Endodermal cell (in vitro differentiated cells): Measurements from ENCODE around the gene TPGS2. TPM values are rescaled to one million over a fixed set of nuclear protein-coding genes. Genes with fewer than 3 reads are reported as not detected.

Experiments
- DNase-seq: peaks from one replicate; pipeline ENCODE4 v3.0.0-alpha.2; 2017
- H3K27ac ChIP-seq: 2 replicates; pipeline ENCODE4 v1.5.1; 2013; ENCODE audit warnings: mild to moderate bottlenecking, low read depth, low read length, moderate library complexity
- H3K27me3 ChIP-seq: 2 replicates; pipeline ENCODE4 v1.6.1; 2013; ENCODE audit warnings: mild to moderate bottlenecking, low read length, moderate library complexity; ENCODE audit not compliant: insufficient read depth, control insufficient read depth, poor library complexity, severe bottlenecking
- H3K36me3 ChIP-seq: 2 replicates; pipeline ENCODE4 v1.7.0; 2013; ENCODE audit warnings: mild to moderate bottlenecking, low read length, moderate library complexity; ENCODE audit not compliant: control insufficient read depth, insufficient read depth
- H3K4me1 ChIP-seq: one replicate; pipeline ENCODE4 v1.7.0; 2013; ENCODE audit warnings: low read length; ENCODE audit not compliant: control insufficient read depth, insufficient read depth
- H3K4me3 ChIP-seq: 2 replicates; pipeline ENCODE4 v1.5.1; 2013; ENCODE audit warnings: mild to moderate bottlenecking, low read length, moderate library complexity
- H3K9ac ChIP-seq: 2 replicates; pipeline ENCODE4 v1.6.1; 2013; ENCODE audit warnings: mild to moderate bottlenecking, low read length, moderate library complexity; ENCODE audit not compliant: poor library complexity, severe bottlenecking; ENCODE audit errors: extremely low read depth
- H3K9me3 ChIP-seq: 2 replicates; pipeline ENCODE4 v1.6.1; 2013; ENCODE audit warnings: mild to moderate bottlenecking, low read length, moderate library complexity; ENCODE audit not compliant: control insufficient read depth
- H3K27ac Mint-ChIP-seq: 2 replicates; pipeline ENCODE4 v1.8.0; 2020; ENCODE audit warnings: mixed read lengths
- H3K27me3 Mint-ChIP-seq: 2 replicates; pipeline ENCODE4 v1.8.0; 2021; ENCODE audit warnings: mild to moderate bottlenecking, mixed read lengths; ENCODE audit not compliant: insufficient read depth
- H3K36me3 Mint-ChIP-seq: 2 replicates; pipeline ENCODE4 v1.8.0; 2020; ENCODE audit warnings: low read depth, mixed read lengths
- H3K4me1 Mint-ChIP-seq: 2 replicates; pipeline ENCODE4 v1.8.0; 2020; ENCODE audit warnings: mixed read lengths
- H3K4me3 Mint-ChIP-seq: 2 replicates; pipeline ENCODE4 v1.8.0; 2020; ENCODE audit warnings: mild to moderate bottlenecking, moderate library complexity, mixed read lengths
- H3K9me3 Mint-ChIP-seq: 2 replicates; pipeline ENCODE4 v1.8.0; 2020; ENCODE audit warnings: mild to moderate bottlenecking, mixed read lengths
- WGBS, 2 experiments: methylation state at CpG; one replicate each; pipeline versions ENCODE4 v1.1.5 to v1.1.7; 2013; ENCODE audit warnings: missing lambda C conversion rate in 2 of 2, mixed read lengths in 1 of 2; ENCODE audit not compliant: insufficient coverage in 1 of 2, insufficient read length in 1 of 2; 5-methylcytosine and 5-hydroxymethylcytosine counted together
- total RNA-seq, 2 donors: library from RNA; stranded (reverse); fragmentation: NEBNext Ultra II Directional in 1 of 2; extraction: Animal tissue kit (Norgen Biotek cat#: 25700) in 1 of 2; gene quantifications; 2 replicates in 1 of 2; 3 replicates in 1 of 2; pipeline ENCODE4 v1.2.1, GENCODE V29; 2021
- TF ChIP-seq, protein P1 (sequence below): fragments of 200-600 bp; sonication (generic); conservative IDR thresholded peaks from 2 replicates; pipeline ENCODE4 v1.5.0; 2021; ENCODE audit warnings: antibody characterized with exemption, mild to moderate bottlenecking

TPGS2 gene
- total RNA-seq, 2 donors from 2014 or later: 117 to 128 TPM

DNA sequence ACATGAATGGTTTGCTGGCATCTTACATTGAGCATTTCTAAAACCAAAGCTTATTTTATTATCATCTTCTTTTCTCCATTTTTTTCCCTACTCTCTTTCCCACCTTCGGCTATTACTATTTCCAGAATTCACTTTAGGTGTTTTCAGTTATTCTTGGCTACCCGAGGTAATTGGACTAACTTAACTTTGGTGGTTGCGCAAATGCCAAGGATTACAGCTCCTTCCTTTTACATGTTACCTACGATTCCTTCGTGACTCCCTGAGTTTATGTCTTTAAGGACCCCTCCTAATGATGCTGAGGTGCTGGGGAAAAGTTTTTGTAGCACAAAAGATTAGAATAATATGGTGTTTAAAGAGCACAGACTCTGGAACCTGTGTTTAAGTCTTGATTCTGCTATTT, 14.4 kb upstream of the TPGS2 start:
- no peak overlapping the region for H3K27ac Mint-ChIP-seq
- no peaks in the 10 kb centered on the region for H3K27me3 Mint-ChIP-seq
- H3K9me3 Mint-ChIP-seq: no peaks in the 10 kb centered on the region
- H3K4me3 Mint-ChIP-seq: no peak overlapping the region
- H3K9ac ChIP-seq: no peak overlapping the region
- H3K36me3 ChIP-seq: no peaks in the 10 kb centered on the region
- 95 to 97% methylated on average over 4 to 5 of the region's 5 CpGs for WGBS, 2 experiments
- H3K4me1 ChIP-seq: no peaks in the 10 kb centered on the region
- H3K9me3 ChIP-seq: no peaks in the 10 kb centered on the region
- DNase-seq: no peak
- H3K36me3 Mint-ChIP-seq: peaks cover 4% of the 10 kb centered on the region
- TF ChIP-seq, protein P1, sequence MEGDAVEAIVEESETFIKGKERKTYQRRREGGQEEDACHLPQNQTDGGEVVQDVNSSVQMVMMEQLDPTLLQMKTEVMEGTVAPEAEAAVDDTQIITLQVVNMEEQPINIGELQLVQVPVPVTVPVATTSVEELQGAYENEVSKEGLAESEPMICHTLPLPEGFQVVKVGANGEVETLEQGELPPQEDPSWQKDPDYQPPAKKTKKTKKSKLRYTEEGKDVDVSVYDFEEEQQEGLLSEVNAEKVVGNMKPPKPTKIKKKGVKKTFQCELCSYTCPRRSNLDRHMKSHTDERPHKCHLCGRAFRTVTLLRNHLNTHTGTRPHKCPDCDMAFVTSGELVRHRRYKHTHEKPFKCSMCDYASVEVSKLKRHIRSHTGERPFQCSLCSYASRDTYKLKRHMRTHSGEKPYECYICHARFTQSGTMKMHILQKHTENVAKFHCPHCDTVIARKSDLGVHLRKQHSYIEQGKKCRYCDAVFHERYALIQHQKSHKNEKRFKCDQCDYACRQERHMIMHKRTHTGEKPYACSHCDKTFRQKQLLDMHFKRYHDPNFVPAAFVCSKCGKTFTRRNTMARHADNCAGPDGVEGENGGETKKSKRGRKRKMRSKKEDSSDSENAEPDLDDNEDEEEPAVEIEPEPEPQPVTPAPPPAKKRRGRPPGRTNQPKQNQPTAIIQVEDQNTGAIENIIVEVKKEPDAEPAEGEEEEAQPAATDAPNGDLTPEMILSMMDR: no peak
- H3K4me3 ChIP-seq: no peak overlapping the region
- no peaks in the 10 kb centered on the region for H3K4me1 Mint-ChIP-seq
- H3K27ac ChIP-seq: no peak overlapping the region
- H3K27me3 ChIP-seq: no peaks in the 10 kb centered on the region

DNA sequence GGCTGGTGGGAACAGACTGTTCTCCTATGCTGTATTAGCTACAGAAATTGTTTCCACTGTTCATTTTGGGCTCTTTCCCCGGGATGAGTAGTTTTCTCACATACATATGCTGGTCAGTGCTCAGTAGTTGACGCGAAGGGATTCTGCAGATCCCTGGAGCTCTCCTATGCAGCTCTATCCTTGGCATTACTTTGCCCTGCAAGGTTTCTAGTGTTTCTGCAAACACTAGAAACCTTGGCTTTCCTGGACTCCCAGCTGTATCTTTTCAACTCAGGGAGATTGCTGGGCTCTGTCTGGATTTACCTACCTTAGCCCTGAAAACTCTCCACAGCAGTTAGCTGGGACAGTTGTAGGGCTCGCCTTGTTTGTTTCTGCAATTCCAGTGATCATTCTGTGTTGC, 11.0 kb upstream of the TPGS2 start:
- Histone ChIP-seq H3K4me1 (no peaks in the 10 kb centered on the region), H3K9me3 (no peaks in the 10 kb centered on the region), H3K27ac (no peak overlapping the region), H3K4me3 (no peak overlapping the region), H3K27me3 (no peaks in the 10 kb centered on the region), H3K9ac (no peak overlapping the region), H3K36me3 (peaks cover 12% of the 10 kb centered on the region)
- TF ChIP-seq, protein P1: no peak
- H3K27ac Mint-ChIP-seq: no peak overlapping the region
- WGBS, 2 experiments: 89 to 98% methylated on average over 3 to 4 of the region's 4 CpGs
- H3K4me3 Mint-ChIP-seq: no peak overlapping the region
- H3K27me3 Mint-ChIP-seq: no peaks in the 10 kb centered on the region
- H3K9me3 Mint-ChIP-seq: no peaks in the 10 kb centered on the region
- no peaks in the 10 kb centered on the region for H3K4me1 Mint-ChIP-seq
- DNase-seq: no peak
- peaks cover 11% of the 10 kb centered on the region for H3K36me3 Mint-ChIP-seq

DNA sequence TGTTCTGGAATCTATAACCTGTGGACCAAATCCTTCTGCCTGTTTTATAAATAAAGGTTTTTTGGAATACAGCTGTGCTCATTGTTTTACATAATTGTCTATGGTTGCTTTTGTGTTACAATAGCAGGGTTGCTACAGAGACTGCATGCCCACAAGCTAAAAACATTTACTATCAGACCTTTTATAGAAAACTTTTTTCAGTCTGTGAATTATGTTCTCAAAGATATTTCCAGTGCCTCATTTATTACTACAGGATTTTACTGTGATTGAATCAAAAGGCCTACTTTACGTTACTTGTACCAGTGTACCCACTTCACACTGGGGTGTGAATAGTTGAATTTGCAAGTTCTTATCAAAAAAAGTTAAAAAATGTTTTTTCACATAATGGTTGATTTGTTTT, 7.1 kb upstream of the TPGS2 start:
- Mint-ChIP-seq H3K4me1 (no peaks in the 10 kb centered on the region), H3K9me3 (no peaks in the 10 kb centered on the region), H3K36me3 (peaks cover 11% of the 10 kb centered on the region), H3K27ac (no peak overlapping the region), H3K4me3 (no peak overlapping the region), H3K27me3 (no peaks in the 10 kb centered on the region)
- no peak overlapping the region for H3K27ac ChIP-seq
- H3K36me3 ChIP-seq: peaks cover 12% of the 10 kb centered on the region
- H3K9me3 ChIP-seq: no peaks in the 10 kb centered on the region
- H3K4me1 ChIP-seq: no peaks in the 10 kb centered on the region
- no peak for DNase-seq
- TF ChIP-seq, protein P1: no peak
- no peaks in the 10 kb centered on the region for H3K27me3 ChIP-seq
- 100% methylated on average over 1 of the region's 1 CpG; no CpG with 5 or more reads in 1 of the 2 experiments for WGBS, 2 experiments
- H3K9ac ChIP-seq: no peak overlapping the region
- no peak overlapping the region for H3K4me3 ChIP-seq
